Stimulated activated CD8-positive, alpha-beta memory T cell treated with anti-CD3 and anti-CD28 coated beads, Interleukin-15, amount 100 ng/mL, for 48 hours (primary cell): ENCODE data around the gene TEX26.
"Not testable (repeated sequence)": the region's sequence is repeated elsewhere in the genome, so short reads cannot be mapped to it uniquely, and the experiment has no call there.

Experiments
- DNase-seq, 2 donors: peaks; one replicate each; pipeline ENCODE4 v3.0.0-alpha.2; 2020; ENCODE audit warnings: low read depth in 2 of 2

Gene TEX26

GRCh38 chr13:30918662-30919405 is 13.6 kb upstream of the TEX26 start:
- no peak for DNase-seq

GRCh38 chr13:30920162-30920909 is 12.1 kb upstream of the TEX26 start:
- no peak for DNase-seq

GRCh38 chr13:30923418-30923817 is 9.0 kb upstream of the TEX26 start:
- no peak for DNase-seq

- DNase-seq: no peak
Observed at GRCh38 chr13:30924721-30925120, 7.7 kb upstream of the TEX26 start.

GRCh38 chr13:30925429-30925828 is 7.0 kb upstream of the TEX26 start:
- no peak for DNase-seq

GRCh38 chr13:30926781-30927180 is 5.7 kb upstream of the TEX26 start:
- DNase-seq: no peak

- DNase-seq: not testable (repeated sequence)
Observed at GRCh38 chr13:30927188-30927587, 5.3 kb upstream of the TEX26 start.

- no peak for DNase-seq
Observed at GRCh38 chr13:30927595-30927994, 4.9 kb upstream of the TEX26 start.

- DNase-seq: no peak
Observed at GRCh38 chr13:30928978-30929377, 3.5 kb upstream of the TEX26 start.

- no peak for DNase-seq
Observed at GRCh38 chr13:30933354-30933670, 856 bp downstream of the TEX26 start.

- no peak for DNase-seq
Observed at GRCh38 chr13:30934381-30934780, 1.9 kb downstream of the TEX26 start.

GRCh38 chr13:30934803-30935202 is 2.3 kb downstream of the TEX26 start:
- no peak for DNase-seq

GRCh38 chr13:30936971-30937370 is 4.5 kb downstream of the TEX26 start:
- no peak for DNase-seq

- no peak for DNase-seq
Observed at GRCh38 chr13:30943881-30944280, 11.4 kb downstream of the TEX26 start.

- no peak for DNase-seq
Observed at GRCh38 chr13:30957258-30957943, 24.9 kb downstream of the TEX26 start.

- no peak for DNase-seq
Observed at GRCh38 chr13:30959678-30960077, 27.2 kb downstream of the TEX26 start.

- DNase-seq: no peak
Observed at GRCh38 chr13:30963791-30964190, 31.3 kb downstream of the TEX26 start.

GRCh38 chr13:30965380-30965779 is 32.9 kb downstream of the TEX26 start:
- no peak for DNase-seq

- DNase-seq: no peak
Observed at GRCh38 chr13:30966101-30966500, 33.6 kb downstream of the TEX26 start.

- DNase-seq: no peak
Observed at GRCh38 chr13:30968846-30969245, 36.4 kb downstream of the TEX26 start.

- DNase-seq: no peak
Observed at GRCh38 chr13:30971575-30971974, 39.1 kb downstream of the TEX26 start.

- DNase-seq: no peak
Observed at GRCh38 chr13:30972888-30973377, 40.5 kb downstream of the TEX26 start.

- DNase-seq: no peak
Observed at GRCh38 chr13:30974350-30974749, 41.9 kb downstream of the TEX26 start.
